ENCODE results near the gene USP17L27.
"Not testable (repeated sequence)": the region's sequence is repeated elsewhere in the genome, so short reads cannot be mapped to it uniquely, and the experiment has no call there.

GRCh38 chr4:9334358-9334757, 9.6 kb upstream of the USP17L27 start, which contains the start of gene USP17L26:
- not testable (repeated sequence) for TF ChIP-seq CTCF (IDR thresholded peaks at IDR 0.05); ZFX (IDR thresholded peaks at IDR 0.05; ENCODE audit: borderline replicate concordance)
